ENCODE results near the gene SACS.
"Not testable (repeated sequence)": the region's sequence is repeated elsewhere in the genome, so short reads cannot be mapped to it uniquely, and the experiment has no call there.

Gene SACS

DNA sequence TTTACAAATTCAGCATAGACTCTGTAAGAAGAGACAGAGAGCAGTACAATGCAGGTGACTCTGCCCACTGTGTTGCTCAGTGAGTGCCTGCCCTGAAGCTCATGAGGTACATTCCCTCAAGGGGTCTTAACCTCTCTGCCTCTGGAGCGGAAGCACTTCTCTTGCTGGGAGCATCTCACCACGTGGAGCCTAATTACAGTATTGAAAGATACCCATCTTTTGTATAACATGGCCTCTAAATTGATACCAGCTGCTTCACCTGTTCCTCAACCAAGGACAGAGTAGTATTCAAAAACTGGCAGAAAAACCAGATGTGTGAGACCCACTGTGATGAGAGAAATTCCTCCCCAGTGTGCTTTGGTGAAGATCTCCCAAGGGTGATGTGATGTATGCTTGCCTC is 77.1 kb downstream of the SACS start:
- DNase-seq (ENCODE audit: low read depth) = no peak

DNA sequence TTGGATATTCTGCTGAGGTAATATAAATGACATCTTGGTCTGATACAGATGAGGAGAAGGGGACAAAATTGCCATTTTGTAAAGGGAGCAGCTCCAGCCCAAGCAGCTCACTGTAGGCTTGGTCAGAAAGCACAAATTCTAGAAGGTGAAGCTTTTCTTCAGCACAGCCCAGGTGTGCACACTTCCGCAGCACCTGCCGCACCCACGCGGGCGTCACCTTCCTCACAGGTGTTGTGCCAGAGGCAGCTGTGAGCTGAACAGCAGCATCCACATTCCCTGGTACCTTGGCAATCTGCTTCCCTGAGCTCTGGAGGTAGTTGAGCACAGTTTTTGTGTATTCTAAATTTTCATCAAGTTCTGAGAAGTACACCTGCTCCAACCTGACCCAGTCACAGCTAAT is 79.0 kb downstream of the SACS start:
- DNase-seq (ENCODE audit: low read depth) = no peak

DNA sequence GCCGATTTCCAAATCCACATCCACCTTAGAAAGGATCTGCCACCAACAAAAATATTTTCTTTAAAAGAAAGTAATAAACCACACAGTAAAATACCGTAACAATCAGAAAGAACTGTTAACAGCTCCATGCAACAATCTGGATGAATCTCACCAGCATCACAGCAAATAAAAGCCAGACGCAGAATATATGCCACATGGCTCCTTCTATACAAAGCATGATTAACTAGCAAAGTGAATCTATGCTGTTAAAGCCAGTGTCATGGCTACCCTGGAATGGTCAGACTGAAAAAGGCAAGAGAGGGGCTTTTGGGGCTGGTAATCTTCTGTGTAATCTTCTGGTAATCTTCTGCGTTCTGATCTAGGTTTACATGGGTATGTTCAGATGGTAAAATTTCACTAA is 81.3 kb downstream of the SACS start:
- DNase-seq (ENCODE audit: low read depth) = no peak

DNA sequence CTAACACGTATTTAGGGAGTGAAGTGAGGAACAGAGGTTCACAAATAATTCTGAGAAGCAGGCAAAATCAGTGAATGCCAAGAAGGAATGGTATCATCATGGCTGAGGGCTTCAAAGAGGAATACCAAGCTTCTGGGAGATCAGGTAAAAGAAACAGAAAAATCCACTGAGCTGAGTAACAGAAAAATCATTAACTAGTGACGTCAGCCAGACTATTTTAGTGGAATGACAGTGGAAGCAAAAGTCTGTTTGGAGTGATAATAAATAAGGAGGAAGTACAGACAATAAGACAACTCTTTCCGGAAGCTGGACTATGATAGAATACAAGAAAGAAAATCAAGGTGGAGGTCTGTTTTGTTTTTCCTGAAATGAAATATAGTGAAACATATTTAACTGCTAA is 83.5 kb downstream of the SACS start:
- DNase-seq (ENCODE audit: low read depth) = no peak

DNA sequence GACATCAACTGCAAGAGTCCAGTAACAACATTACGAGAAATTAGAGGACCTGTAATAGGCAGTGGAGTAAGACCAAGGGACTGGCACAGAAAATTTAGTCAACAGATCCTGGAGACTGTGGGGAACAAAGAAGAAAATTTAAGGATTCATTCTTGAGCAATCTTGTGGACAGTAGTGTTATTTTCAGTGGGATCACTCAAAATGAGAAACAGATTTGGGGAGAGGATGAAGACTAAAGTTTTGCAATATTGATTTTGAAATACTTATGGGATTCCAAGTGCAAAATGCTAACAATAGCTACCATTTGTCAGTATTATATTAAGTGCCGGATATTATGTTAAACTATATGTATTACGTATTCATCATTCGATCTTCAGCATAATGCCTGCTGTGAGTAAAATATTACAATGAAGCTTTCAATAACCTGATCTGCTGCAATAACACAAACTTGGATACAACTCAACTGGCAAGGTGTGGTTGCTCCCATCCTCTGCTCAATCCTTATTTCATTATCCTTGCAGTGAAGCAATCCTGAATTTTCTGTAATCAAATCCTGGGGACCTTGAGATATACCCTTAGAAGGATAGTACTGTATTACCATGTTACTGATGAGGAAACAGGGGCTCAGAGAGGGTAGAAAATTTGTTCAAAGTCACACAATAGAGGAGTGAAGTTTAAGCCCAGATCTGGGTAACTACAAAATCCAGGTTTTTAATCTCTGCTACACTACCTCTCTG is 84.2 kb downstream of the SACS start:
- DNase-seq (ENCODE audit: low read depth) = peak; percentile 36

DNA sequence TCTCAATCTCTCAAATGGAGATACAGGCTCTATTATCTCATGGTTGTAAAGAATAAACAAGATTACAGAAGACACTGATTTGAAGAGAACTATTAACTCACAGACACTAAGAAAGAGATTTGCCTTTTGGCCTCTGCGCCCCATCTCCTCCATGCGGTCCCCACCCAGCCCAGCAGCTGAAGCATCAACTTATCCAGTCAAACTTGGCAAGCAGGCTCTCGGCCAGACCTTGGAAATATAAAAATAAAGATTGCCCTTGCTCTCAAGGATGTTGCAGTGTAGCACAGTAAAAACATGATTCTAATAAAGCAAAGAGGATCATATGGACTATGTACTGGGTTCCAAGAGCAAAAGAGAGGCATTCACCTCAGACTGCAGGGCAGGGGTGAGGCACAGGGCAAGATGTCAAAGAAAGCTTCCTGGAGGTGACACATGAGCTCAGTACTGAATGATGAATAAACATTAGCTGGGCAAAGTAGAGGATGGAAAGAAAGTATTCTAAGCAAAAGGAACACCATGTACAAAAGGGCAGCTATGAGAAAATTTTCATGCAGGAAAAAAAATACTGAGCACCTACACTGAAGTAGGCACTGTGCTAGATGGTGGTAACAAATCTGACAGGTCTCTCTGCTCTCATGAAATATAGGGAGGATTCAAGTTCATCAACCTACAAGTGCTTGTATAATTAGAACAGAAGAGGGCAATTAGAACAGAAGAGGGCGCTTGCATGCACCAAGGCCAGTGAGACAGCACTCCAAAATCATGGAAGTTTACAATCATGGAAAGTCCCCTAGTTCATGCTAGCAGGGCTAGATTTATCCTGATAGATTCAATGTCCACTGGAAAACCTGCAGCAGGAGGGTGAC is 85.0 kb downstream of the SACS start:
- no peak for DNase-seq (ENCODE audit: low read depth)

DNA sequence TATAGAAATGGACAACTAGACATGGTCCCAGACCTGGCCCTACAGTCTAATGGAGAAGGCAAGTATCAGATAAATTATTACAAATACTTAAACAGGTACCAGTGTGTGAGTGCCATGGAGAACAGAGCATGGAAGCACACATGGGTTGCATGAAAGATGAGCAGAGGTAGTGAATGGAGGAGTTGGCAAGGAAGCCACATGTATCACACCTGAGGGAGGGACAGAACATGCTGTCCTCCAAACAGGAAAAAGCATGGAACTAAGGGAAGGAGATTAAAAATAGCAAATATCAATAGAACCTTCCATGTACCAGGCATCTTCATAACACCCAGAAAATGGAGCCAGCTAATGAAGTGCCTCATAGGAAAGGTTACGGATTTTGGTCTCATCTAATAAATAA is 85.9 kb downstream of the SACS start:
- DNase-seq (ENCODE audit: low read depth) = no peak

DNA sequence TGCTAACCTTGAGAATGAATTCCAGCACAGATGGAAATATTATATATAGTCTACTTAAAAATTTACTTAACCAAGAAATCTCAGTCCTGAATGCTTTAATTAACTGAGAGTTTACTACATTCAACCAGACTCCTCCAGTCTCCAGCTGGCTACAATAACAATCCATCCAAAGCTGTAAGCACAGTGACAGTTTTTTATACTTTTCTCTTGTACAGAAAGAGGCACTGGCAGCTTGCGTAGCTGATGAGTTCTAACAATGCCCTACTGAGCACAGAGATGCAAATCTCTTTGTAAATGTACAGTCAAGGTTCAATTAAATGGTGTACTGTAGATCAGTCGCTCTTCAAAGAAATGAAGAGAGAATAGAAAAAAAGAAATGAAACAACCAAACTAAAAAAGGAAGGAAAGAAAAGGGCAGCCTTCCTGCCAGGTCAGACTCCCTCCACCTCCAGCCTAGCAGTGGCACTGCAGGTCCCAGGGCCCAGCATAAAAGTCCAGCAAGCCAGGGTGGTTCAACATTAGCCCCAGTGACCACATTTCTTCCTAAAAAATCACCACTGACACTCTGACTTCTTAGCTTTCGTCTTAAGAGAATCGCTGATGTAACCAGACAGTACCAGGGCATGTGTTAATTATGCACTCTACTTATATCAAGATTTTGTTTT is 88.4 kb downstream of the SACS start:
- DNase-seq (ENCODE audit: low read depth) = no peak

DNA sequence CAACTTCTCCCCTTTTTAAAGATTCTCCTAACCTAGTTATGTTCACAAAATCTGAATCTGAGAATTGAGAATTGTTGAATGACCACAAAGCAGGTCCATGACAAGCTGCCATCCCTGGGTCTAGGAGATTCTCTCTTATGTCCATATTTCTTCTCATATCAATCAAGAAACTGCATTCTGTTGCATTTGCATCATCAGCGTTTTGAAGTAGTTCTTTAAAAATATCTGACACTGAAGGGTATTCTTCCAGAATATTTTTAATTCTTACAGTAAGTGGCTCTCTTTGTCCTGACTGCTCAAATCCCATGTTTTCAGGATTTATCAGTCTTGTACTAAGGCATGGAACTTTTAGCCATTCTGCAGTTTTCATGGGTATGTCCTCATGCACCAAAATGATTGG is 94.3 kb downstream of the SACS start:
- DNase-seq (ENCODE audit: low read depth) = no peak

DNA sequence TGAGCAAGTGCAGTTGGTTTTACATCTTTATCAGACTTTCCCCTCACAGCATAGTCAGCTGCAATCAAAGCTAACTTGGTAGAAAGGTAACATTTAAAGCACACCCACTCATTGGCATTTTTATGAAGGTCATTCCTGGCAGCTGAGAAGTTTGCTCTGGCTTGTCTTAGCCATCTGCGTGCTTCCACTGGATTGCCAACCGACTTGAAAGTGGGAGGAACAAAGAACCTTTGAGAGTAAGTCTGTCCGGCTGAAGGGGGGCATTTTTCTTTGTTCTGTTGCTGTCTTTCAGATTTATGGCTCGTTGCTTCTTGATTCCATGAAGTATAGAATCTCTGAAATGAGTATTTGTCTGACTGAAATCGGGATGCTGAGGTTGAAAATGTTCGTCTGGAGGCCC is 103.1 kb downstream of the SACS start:
- DNase-seq (ENCODE audit: low read depth) = no peak

DNA sequence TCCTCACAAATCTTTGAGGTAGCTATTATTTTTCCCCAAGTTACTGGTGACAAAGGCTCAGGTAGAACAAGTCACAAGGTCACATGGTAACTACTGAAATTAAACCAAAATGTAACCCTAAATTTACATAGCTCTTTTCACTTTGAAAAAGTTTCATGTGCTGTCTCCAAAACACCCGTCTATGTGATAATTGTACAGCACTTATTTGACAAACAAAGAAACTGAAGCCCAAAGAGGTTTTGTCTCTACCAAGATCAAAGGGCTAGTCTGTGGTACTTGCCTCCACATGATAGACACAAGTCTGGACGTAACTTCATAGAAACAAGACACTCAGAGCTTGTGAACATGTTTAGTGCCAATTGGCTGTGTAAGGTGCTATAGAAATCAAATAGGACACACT is 108.3 kb downstream of the SACS start:
- DNase-seq (ENCODE audit: low read depth) = no peak

DNA sequence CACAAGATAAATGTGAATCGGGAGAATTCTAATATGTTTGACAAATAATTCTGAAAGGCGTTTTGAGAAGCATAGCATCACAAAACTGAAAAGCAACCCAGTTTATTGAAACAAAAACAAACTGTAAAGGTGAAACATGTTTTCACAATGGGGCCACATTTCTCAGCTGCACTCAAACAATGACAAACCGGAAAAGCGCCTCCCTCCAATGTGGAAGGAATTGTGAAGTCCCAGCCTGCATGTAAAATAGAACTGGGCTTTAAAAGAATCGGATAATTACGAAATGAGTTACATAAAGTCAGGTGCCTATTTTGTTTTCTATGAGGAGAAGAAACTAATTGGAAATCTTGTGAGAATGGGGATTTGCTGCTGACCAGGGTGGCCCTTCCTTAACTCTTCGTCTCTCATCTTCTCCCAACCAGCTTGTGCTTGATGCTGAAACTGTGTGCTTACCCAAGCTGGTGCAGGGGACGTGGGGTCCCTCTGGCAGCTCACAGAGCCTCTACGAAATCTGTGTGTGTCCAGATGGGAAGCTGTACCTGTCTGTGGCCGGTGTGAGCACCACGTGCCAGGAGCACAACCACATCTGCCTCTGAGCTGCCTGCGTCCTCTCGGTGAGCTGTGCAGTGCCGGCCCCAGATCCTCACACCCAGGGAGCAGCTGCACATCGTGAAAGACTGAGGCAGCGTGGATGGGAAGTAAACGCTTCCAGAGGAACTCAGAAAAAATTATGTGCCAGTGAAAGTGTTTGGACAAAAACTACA is 109.4 kb downstream of the SACS start:
- no peak for DNase-seq (ENCODE audit: low read depth)

DNA sequence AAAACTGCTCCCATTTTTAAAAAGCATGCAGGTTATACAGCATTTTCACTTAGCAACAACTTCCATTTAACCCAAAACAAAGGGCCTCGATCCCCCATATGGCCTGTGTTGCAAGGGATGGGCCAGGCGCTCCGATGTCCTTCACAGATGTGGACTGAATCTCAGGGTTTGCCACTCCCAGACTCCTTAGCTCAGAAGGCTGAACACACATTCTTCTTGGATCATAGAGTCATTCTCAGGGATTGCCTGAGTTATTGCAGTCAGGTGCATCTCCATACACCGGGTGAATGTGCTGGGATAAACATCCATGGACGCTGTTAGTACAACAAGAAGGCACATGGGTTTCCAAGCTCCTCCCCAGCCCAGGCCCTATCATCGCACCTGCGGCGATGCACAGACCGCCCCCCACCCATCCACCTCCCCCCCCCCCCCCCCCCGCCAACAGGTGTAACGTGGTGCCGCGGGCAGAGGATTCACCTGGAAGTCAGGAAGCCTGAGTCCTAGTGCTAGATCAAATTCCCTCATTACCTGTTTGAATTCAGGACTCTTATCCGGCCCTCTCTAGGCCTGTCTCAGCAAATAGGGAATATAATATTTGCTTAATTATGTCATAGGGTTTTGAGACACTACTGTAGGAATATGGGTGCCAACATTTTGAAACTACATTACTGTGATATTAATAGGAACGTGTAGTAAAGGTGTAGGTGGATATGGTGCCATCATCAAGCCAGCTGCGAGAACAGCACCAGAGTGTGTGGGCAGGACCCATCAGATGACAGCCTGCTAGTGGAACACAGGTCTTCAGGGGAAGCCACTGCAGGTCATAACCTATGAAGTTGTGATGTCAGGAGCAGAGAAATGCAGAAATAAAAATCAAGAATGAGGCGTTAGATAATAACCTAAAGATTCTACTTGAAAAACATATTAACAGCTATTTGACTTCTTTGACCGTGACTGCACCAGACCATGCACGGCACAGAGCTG is 110.9 kb downstream of the SACS start:
- DNase-seq (ENCODE audit: low read depth) = no peak

DNA sequence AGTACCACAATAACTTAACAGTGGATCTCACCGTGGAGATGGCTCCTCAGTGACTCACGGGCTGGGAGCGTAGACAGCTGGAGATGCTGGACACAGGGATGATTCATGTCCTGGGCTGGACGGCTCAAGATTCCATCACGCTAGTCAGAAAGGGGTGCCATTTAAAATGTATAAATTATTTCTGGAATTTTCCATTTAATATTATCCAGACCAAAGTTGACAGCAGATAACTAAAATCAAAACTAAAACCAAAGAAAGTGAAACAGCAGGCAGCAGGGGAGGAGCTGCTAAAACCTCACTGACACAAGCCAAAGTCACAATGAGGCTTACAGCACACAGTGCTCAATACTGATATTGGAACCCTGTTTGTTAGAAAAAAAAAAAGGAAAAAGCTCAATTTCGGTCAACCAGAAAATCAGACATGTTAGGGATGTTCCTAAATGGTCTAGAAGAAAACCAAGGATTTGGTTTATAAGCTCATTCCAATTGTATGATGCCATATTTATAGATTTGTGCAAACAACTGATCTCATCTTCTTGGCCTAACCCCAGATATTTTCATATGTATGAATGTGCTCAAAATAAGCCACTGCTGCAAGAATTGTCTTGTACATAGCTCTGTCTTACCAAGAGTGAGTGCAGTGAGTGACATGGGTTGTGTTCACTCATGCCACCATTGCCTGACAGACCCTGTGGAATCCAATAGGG is 111.8 kb downstream of the SACS start:
- peak; percentile 82 for DNase-seq (ENCODE audit: low read depth)

DNA sequence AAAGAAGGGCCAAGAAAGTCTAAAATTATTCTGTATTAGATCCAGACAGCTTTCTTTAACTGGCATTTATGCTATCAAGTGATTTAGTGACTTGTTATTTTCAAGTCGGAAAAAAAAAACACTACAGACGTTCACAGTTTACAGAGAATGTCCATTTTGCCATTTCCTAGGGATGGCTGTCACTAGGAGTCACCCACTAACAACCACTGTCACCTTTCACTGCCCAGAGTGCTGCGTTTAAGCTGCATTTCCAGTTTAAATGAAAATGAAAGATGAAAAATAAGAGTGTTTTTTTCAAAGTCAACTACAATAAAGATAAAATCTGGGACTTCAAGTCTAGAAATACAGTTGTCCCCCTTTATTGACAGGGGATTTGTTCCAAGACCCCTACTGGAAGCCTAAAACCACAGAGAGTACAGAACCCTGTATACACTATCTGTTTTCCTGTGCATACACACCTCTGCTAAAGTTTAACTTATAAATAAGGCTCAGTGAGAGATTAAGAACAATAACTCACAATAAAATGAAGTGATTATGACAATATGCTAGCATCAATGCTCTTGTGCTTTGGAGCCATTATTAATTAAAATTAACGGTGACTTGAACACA is 112.5 kb downstream of the SACS start:
- DNase-seq (ENCODE audit: low read depth) = no peak

DNA sequence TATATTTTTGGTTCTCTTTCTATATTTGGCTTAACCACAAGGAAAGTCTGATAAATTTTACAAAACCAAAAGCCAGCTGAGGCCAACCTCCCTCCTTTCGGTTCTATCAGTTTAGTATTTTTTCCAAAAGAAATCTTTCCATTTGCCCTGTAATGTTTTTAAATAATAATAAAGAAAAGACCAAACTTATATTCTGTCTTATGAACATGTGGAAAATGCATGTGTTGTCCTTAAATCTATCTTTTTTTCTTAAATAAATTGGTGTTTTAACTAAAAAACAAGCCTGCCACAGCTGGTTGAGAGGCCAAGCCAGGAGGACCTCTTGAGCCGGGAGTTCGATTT is 113.6 kb downstream of the SACS start:
- no peak for DNase-seq (ENCODE audit: low read depth)

DNA sequence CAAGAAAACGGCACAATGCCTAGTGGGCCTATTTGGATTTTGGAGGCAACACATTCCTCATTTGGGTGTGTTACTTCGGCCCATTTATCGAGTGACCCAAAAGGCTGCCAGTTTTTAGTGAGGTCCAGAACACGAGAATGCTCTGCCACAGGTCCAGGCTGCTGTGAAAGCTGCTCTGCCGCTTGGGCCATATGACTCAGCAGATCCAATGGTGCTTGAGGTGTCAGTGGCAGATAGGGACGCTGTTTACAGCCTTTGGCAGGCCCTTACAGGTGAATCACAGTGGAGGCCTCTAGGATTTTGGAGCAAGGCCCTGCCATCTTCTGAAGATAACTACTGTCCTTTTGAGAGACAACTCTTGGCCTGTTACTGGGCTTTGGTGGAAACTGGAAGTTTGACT is 118.7 kb downstream of the SACS start:
- DNase-seq (ENCODE audit: low read depth) = not testable (repeated sequence)

DNA sequence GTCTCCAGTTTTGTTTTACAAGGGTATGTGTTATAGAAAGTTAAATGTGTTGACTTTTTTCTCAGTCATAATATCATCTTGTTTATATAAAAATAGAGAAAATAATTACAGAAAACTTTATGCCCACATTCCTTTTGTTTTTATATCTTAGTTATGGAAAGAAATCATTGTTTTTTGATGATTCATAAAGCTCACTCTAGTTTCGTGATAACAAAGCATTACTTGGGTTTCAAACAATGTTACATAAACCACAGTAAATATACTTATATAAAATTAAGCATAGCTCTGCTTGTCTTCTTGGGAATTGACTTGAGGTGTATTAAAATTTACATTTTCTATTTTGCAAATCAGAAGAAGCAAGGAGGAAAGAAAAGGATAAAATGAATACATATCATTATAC is 140.9 kb downstream of the SACS start:
- no peak for DNase-seq (ENCODE audit: low read depth)

DNA sequence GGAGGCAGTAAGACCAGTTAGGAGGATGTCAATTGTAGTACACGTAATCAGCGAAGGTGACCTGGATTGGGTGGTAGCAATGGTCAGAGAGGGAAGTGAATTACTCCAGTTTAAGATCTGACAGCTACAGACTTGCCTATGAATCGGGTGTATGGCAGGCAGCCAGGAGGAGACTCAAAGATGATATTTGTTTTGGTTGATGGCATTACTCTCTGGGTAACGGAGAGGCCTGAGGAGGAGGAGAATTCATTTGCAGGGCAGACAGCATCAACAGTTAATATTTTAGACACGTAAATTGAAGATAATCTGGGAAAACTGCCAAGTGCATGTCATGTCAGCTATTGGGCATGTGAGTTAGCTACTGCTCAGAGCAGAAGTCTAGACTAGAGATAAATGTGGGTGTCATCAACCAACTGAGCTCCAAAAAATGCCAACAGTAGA is 143.6 kb downstream of the SACS start:
- peak; percentile 17 for DNase-seq (ENCODE audit: low read depth)

DNA sequence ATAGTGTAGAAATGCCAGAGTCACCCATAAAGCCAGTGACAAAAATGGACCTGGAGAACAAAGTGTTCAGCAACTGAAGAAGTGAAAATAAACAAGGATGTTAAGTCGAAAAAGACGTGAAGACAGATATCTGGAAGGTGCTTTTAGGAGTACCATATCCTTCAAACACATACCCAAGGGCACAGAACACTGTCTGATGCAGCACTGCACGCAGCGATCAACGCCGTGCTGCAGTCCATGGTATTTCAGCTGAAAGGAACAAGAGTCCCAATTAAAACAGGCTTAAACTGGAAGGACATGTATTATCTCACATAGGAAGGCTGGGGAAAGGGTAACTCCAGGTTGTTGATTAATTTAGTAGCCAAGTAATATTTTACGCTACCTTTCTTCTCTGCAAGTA is 144.5 kb downstream of the SACS start:
- no peak for DNase-seq (ENCODE audit: low read depth)

Measured in stromal cell of bone marrow (primary cell).